Left colon (tissue), 2 donors: ENCODE results near the gene GALNS. TPM values are rescaled to one million over a fixed set of nuclear protein-coding genes. Genes with fewer than 3 reads are reported as not detected.

Source experiments
- ATAC-seq: fragments of 200-7000 bp; cut with Tn5 transposase; one replicate; pipeline ENCODE4 v1.9.1; 2020; ENCODE audit warnings: mild to moderate bottlenecking, moderate library complexity
- DNase-seq, 2 donors: peaks; one replicate each; pipeline ENCODE4 v3.0.0-alpha.2; 2020
- intact Hi-C, 2 donors: fragments of 100-400 bp; cut with DNase I in 1 of 2; cut with micrococcal nuclease in 1 of 2; formaldehyde crosslinking; loops; one replicate each; pipeline versions ENCODE4 v1.11.2 to v1.14.0; 2022; cut with DNase I, micrococcal nuclease
- total RNA-seq, 2 donors: library from RNA; stranded (reverse); fragmentation: NEBNext Ultra II Directional; extraction: Animal tissue kit (Norgen Biotek cat#: 25700); gene quantifications; one replicate each; pipeline ENCODE4 v1.2.1, GENCODE V29; 2021
- donor health status: DM: no; HTN: no; CAD: no.
- donor health status: DM: yes; HTN: yes; CAD: no.

Gene GALNS
- total RNA-seq, 2 donors from 2014 or later = 39.1 to 43.5 TPM

DNA sequence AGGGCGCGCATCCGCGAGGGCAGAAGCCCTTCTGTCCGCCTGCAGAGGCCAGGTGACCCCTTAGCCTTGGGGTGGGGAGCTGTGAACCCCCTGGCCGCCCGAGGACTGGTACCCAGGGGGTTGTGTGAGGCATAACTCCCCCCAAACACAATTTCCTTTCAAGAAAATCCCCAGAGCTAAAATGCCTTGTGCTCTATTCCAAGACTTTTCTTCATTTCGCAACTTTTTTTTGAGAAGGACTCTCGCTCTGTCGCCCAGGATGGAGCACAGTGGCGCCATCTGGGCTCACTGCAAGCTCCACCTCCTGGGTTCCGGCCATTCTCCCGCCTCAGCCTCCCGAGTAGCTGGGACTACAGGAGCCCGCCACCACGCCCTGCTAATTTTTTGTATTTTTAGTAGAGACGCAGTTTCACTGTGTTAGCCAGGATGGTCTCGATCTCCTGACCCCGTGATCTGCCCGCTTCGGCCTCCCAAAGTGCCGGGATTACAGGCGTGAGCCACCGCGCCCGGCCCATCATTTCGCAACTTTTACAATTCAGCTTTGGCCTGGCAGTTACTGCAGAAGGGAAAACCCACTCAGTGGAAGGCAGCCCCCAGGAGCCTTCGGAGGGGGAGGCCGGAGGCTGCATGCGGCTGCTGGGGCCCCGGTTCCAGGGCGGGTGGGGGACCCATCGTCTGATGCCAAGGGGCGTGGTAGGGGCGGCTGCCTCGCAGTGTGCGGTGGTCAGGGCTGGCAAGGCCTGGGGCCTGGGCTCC lies 44.1 kb downstream of the GALNS start:
- intact Hi-C loops = no loop called here
- ATAC-seq = no peak
- peak; percentile 46 to 56 for DNase-seq

GRCh38 chr16:88811769-88812512 lies 44.8 kb downstream of the GALNS start, which contains the start of gene APRT:
TSS of gene APRT (minus strand) at chr16:88811928. CDS start at chr16:88811899, 29 bp downstream.
- DNase-seq (peak; percentile 93 to 96), ATAC-seq (peak; percentile 83)
- intact Hi-C loops = no loop called here

DNA sequence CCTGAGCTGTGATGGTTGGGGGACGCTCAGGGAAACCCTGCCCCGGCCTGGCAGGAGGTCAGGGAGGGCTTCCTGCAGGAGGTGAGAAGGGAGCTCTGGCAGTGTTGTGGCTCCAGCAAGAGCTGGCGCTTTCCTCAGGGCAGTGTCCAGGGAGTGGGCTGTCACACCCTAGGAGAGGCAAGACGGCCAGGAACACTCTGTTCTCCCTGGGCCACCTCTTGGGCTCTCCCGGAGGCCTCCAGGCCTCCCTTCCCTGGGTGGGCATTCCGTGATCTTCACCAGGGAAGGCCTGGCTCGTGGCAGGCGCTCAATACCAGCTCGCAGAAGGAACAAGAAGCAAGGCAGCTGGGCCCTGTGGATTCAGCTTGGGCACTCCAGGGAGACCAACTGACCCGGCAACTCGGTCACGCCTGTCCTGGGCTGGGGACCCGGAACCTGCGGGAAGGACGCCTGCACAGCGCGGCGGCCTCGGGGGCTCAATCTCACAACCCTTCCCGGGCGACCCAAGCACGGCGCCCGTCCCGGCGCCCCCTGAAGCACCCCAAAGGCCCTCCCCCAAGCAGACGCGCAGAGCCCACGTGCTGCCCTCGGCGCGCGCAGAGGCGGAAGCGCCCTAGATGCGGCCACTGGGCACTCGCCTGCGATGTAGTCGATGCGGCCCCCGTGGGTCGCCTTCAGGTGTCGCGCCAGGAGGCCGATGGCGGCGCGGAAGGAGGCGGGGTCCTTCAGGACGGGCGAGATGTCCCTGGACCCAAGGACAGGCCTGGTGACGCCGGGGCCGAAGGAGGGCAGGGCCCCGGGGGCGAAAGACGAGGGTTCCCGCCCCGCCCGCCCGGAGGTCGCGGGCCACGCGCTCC lies 45.6 kb downstream of the GALNS start:
- DNase-seq (peak; percentile 81 to 86), ATAC-seq (peak; percentile 68)
- intact Hi-C loops = no loop called here

DNA sequence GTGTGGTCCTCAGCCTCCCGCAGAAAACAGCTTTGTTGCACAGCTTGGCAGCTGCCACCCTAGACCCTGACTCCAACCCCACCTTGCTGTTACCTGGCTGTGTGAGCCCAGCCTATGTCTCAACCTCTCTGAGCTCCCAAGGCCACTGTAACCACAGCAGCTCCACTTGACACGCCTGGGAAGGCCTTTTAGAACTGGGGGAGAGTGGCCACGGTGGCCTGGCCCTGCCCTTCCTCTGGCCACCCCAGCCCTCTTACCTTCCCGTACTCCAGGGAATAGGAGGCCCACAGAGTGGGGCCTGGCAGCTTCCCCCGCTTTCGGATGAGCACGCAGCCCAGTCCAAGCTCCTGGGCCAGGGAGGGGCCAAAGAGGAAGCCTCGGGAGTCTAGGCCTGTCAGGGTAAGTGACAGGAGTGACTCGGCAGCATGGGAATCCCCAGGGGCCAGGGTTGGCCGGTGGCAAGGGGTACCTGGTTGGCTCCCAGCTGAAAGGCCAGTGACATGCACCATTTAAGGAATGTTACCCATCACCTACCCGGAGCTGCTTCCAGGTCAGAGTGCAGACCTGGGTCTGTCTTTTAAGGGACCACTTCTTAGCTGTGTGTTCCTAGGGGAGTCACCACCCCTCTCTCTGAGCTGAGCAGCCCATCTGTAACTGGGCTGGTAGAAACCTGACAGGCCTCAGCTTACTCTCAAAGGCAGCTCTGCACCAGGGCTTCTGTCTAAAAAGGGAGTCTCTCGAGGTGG lies 46.4 kb downstream of the GALNS start:
- DNase-seq = no peak
- no peak for ATAC-seq
- intact Hi-C loops = no loop called here

GRCh38 chr16:88809676-88810165 lies 47.0 kb downstream of the GALNS start:
- intact Hi-C loops = no loop called here
- ATAC-seq (no peak), DNase-seq (peak in 1 of 2 donors; percentile 26)

DNA sequence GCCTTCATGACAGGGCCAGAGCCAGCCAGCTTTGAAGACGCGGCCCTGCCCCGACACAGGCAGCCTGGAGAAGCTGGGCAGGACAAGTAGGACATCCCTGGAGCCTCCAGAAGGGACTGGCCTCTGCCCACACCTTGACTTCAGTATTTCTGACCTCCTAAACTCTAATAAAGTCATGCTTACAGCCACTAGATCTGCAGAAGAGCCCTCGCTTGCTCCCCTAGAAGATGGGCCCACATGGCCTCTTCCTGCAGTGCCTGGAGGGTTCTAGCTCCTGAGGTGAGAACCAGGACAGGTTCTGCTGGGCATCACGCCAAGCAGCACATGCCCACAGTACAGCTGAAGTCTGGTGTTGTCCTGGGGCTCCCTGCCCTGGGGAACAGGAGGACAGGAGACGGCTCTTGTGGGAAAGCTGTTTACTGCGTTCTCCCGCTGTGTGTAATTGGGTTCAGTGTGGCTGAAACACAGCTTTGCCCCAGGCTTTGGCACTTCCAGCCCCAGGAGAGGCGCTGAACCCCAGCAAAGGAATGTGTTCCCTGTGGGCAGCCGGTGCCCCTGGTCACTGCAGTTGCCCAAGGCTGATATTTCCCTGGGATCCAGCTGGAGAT lies 47.6 kb downstream of the GALNS start:
- intact Hi-C loops = no loop called here
- ATAC-seq (no peak), DNase-seq (no peak)

GRCh38 chr16:88807626-88808453 lies 48.9 kb downstream of the GALNS start:
- ATAC-seq (no peak), DNase-seq (no peak)
- intact Hi-C loops = no loop called here

- no peak for ATAC-seq
- intact Hi-C loops = no loop called here
These were observed 49.6 kb downstream of the GALNS start for GRCh38 chr16:88807142-88807625.

GRCh38 chr16:88806491-88807111 lies 50.1 kb downstream of the GALNS start:
- ATAC-seq = no peak
- peak in 1 of 2 donors; percentile 27 for DNase-seq
- intact Hi-C loops = no loop called here

More at GRCh38 chr16:88807142-88807625, 49.6 kb downstream of the GALNS start:
- peak in 1 of 2 donors; percentile 25 for DNase-seq

- DNase-seq = no peak
- no peak for ATAC-seq
- intact Hi-C loops = no loop called here
These were observed 50.8 kb downstream of the GALNS start for GRCh38 chr16:88805887-88806393.

DNA sequence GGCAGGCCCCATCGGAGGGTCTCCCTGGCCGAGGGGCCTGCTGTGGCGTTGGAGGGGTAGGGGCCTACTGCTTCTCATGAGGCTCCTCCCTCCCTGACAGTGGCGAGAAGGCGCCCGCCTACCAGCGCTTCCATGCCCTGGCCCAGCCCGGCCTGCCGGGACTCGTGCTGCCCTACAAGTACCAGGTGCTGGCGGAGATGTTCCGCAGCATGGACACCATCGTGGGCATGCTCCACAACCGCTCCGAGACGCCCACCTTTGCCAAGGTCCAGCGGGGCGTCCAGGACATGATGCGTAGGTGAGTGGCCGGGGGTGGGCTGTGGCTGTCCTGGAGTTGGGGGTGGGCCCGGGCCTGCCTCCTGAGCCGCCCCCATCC lies 51.4 kb downstream of the GALNS start:
- ATAC-seq = no peak
- peak in 1 of 2 donors; percentile 37 for DNase-seq
- intact Hi-C loops = no loop called here

DNA sequence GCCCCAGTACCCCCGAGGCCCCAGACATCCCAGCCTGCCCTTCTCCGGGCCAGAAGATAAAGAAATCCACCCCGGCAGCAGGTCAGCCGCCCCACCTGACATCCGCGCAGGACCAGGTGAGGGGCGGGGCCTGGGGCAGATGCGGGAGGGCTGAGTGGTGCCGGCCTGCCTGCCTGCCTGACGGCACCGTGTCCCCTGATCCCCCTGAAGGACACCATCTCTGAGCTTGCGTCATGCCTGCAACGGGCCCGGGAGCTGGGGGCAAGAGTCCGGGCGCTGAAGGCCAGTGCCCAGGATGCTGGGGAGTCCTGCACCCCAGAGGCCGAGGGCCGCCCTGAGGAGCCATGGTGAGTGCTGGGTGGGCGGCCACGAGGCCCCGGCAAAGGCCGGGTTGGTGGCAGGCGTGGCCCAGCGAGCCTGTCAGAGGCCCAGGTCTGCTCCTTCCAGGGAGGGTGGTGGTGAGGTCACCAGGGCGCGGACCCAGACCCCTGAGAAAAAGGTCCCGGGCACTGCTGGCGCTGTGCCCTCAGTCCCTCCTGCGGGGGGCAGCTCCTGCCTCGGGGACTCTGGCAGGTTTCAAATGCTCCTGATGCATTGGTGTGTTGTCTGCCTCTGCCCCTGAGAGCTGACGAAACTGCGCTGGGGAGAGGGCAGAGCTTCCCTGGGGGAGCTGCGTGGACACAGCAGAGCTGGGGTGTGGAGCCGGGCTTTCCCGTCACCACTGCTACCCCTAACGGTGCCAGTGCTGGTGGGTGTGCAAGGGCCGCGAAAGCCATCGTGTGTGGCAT lies 52.0 kb downstream of the GALNS start:
- intact Hi-C loops = no loop called here
- ATAC-seq (peak; percentile 39), DNase-seq (peak; percentile 57 to 61)

- ATAC-seq (no peak), DNase-seq (peak in 1 of 2 donors; percentile 30)
- intact Hi-C loops = no loop called here
These were observed 52.6 kb downstream of the GALNS start for GRCh38 chr16:88804173-88804551.

DNA sequence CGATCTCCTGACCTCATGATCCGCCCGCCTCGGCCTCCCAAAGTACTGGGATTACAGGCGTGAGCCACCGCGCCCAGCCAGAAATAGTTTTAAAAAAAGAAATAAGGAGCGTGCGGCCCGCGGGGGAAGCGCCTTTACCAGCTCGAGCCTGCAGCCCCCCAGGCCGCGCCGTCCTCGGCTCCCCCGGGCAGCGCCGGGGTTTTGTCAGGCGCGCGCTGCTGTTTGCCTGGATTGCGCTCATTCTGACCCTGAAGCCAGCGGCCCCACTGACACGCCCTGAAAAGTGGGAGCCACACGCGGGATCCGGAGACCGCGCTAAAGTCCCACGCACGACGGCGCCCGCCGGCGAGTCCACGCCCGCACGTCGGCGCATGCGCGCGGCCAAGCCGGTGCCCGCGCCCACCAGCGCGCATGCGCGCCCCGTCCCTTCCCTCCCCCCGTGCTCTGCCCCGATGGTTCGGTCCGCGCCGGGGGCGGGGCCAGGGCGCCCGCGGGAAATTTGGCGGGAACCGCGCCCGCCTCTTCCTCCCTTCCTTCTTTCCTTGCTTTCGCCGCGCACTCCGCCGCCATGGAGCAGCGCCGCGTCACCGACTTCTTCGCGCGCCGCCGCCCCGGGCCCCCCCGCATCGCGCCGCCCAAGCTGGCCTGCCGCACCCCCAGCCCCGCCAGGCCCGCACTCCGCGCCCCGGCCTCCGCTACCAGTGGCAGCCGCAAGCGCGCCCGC lies 53.3 kb downstream of the GALNS start, which contains the start of gene CDT1:
Gene CDT1, plus strand, starts transcription at position 526 of the 724 bp plus-strand sequence. Its CDS starts 43 bp downstream, at position 569.
- ATAC-seq = peak; percentile 61
- intact Hi-C loops = no loop called here
- DNase-seq = peak; percentile 71 to 82

- no peak for DNase-seq
- no peak for ATAC-seq
- intact Hi-C loops = no loop called here
These were observed 56.5 kb downstream of the GALNS start for GRCh38 chr16:88800277-88800592.
